ENCODE measurements around the gene SMPD4.
"Not testable (repeated sequence)": the region's sequence is repeated elsewhere in the genome, so short reads cannot be mapped to it uniquely, and the experiment has no call there.

SMPD4 gene

DNA sequence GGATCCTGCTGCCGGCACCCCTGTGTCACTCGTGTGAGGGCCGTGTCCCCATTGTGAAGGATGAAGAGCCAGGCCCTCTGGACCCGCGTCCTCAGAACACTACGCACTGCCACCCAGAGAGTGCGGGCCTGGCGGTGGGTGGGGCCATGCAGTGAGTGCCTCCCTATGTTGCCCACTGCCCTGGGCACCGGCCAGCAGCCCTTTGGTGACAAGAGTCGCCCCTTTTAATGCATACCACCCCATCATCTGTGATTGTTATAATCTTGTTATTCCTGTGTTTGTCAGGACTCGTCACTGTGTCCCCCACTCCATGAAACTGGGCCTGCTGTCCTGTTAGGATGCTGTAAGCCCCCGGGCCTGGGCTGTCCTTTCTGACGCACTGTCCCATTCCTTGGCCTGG lies 43.1 kb downstream of the SMPD4 start:
- not testable (repeated sequence) for DNase-seq

DNA sequence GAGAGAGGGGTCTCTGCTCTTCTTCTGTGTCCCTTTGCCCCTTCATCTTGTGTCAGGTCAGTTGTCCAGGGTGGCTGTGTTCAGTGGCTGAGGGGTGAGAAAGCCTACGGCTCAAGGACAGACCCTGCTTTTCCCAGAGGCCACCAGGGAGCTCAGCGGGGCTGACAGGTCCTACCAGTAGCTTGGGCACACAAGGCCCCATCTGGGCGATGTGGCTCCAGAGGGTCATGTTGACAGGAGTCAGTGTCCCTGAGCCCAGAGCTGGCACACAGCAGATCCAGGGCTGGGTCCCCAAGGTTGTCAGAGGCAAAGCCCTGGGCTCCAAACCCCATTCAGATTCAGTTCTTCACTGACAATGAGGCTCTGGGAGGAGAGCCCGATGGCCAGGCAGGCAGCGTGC lies 44.3 kb downstream of the SMPD4 start:
- not testable (repeated sequence) for DNase-seq

DNA sequence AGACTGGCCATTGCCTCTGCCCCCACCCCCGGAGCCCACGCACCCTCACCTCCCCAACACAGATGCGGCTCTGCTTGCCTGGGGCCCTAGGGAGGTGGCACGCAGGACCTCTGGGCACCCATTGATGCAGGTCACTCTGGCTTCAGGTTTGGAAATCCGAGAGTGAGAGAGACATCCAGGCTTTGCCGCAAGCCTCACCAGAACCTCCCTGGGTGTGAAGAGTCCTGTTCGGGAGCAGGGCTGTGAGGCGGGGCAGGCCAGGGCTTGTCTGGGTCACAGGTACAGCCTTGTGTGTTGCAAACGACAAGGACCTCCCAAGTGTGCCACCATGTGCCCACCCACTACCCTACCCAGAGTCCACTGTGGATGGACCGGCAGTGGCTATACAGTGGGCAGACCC lies 44.9 kb downstream of the SMPD4 start:
- DNase-seq = not testable (repeated sequence)

DNA sequence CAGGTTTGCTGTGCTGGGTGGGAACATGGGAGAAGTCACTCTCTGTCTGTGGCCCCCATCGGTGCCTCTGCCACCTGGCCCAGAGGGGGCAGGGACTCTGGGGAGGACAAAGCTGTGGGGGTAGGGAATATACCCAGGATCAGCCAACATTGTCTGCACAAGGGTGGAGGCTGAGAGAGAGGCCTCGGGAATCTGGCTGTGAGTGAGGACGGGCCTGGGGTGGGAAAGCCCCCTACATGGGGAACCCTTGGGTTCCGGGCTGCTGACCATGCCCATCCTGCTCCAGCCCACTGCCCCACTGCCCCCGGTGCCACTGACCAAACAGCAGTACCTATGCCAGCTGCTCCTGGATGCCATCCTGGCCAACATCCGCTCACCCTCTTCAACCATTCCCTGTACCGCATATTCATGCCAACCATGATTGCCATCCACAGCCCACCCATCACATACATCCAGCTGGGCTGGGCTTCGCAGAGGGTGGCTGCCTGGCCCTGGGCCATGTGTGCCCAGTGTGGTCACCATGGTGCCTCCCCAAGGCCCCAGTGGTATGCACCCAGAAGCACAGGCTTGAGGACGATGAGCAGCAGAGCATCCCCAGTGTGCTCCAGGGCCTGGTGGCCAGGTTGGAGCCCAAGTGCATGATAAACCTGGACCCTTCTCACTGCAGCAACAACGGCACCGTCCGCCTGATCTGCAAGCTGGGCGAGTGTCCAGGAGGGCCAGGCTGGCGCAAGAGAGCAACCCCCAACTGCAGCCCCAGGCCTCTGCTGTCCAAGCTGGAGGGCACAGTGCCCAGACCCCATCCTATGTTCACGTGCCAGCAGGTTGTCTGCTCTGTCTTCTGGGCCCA lies 45.5 kb downstream of the SMPD4 start:
- no peak for DNase-seq

DNA sequence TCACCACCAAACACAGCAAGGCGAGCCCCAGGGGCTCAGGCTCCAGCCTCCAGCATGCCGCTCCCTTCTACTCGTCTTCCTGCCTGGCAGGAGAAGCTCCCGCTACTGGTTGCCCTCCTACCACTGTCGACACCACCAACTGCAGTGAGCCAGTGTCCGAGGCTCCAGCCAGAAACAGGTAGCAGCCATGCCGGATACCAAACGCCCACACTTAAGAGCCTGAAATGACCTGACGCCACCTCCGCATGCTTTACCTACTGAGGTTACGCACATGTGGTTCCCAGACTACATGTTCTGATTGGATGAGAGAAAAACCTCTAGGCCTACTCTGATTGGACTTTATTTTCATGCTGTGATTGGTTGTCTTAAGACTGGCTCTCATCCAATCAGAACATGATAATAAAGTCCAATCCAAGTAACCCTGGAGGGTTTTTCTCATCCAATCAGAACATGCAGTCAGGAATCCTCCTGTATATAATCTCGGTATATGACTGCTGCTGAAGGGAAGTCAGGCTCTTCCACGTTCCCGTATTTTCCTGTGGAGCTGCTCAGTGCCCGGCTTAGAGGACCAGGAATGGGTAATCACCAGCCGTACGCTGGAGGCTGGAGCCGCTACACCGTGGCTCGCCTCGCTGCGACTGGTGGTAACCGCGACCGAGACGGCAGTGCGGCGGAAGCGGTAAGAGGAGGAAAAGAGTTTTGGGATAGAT lies 52.1 kb downstream of the SMPD4 start, which contains the start of gene POTEF:
POTEF (minus strand) TSS at position 103 of the 710 bp plus-strand sequence. CDS start 8,707 bp downstream, outside the sequence.
- DNase-seq = not testable (repeated sequence)

DNA sequence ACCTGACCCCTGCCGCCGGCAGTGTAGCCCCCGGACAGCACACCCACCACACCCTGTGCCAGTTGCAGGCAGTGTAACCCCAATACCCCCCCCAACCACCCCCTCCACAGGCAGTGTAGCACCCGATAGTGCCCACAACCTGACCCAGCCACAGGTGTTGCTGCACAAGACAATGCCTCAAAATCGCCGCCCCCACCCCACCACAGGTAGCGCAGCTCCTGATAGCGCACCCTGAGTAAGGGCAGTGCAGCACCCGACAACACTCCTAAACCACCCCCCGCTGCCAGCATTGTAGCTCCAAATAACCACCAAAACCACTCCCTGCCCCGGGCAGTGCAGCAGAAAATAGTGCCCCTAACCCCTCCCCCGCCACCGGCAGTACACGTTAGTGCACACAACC lies 52.9 kb downstream of the SMPD4 start:
- DNase-seq = not testable (repeated sequence)

DNA sequence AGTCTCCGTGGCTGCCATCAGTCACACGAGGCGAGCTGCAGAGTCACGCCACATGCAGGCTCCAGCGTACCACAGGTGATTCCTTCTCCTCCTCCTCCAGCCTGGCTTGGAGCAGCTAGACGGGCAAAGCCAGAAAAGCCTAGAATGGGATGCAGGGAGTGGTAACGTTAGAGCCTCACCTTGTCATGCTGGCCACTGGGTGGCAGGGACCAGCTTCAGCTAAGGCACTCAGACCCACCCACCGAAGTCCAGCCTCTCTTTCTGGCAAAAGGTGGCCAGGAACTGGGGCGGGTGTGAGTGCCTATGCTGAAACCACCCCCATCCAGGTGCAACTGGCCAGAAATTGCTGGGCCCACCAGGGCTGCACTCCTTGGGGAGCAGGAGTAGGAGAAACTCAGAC lies 53.7 kb downstream of the SMPD4 start:
- not testable (repeated sequence) for DNase-seq

DNA sequence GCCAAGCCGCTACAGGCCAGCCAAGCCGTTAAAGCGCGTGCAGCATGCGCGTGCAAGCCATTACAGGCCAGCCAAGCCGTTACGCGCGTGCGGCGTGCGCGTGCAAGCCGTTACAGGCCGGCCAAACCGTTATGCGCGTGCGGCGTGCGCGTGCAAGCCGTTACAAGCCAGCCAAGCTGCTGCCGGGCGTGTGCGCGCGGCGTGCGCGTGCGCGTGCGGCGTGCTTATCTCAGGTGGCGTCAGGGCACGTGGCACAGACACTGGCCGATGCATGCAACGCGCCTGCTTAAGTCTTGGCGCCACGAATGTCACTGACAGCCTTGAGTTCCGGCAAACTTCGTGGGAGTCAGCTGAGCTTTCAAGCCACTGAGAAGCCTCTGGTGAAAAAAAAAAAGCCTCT lies 60.5 kb downstream of the SMPD4 start:
- not testable (repeated sequence) for DNase-seq

DNA sequence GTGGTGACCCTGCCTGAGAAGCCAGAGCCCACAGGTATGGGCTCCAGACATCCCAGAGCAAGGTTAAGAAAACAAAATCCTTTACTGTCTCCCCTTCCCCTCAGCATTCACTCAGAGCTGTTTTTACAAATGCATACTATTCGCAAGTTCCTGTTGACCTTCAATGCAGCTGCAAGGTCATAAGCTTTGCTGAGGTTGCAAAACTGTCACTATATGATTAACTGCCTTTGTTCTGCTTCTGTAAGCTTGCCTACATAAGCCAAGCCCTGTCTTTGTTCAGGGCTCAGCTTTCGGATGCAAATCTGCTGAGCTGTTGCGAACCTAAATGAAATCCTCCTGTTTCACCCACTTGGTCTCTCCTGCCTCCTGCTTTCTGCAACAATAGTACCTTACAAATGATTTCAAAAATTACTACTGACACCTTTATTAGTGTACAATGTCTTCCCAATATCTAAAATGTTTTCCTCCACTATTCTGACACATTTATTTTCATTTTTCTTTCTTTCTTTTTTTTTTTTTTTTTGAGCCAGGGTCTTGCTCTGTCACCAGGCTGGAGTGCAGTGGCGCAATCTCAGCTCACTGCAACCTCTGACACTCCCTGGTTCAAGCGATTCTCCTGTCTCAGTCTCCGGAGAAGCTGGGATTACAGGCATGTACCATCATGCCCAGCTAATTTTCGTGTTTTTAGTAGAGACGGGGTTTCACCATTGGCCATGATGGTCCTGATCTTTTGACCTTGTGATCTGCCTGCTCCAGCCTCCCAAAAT lies 78.6 kb downstream of the SMPD4 start:
- DNase-seq = not testable (repeated sequence)
